HPDE6-E6E7 (cell line): Measurements from ENCODE around the gene ABCA4.
"Not testable (repeated sequence)": the region's sequence is repeated elsewhere in the genome, so short reads cannot be mapped to it uniquely, and the experiment has no call there.

Source experiments
- DNase-seq: peaks from one replicate; pipeline ENCODE4 v3.0.0; 2011; ENCODE audit warnings: missing footprints; ENCODE audit errors: extremely low spot score

Gene ABCA4

GRCh38 chr1:94120991-94121390 is at the start of gene ABCA4:
Gene ABCA4 (minus strand): TSS chr1:94121148. CDS start chr1:94121045, 103 bp downstream.
- no peak for DNase-seq

- no peak for DNase-seq
These were observed 48.2 kb upstream of the ABCA4 start for GRCh38 chr1:94169126-94169525.

GRCh38 chr1:94165843-94166242 is 44.9 kb upstream of the ABCA4 start:
- no peak for DNase-seq

GRCh38 chr1:94164885-94165284 is 43.9 kb upstream of the ABCA4 start:
- not testable (repeated sequence) for DNase-seq

- DNase-seq = not testable (repeated sequence)
These were observed 43.2 kb upstream of the ABCA4 start for GRCh38 chr1:94164121-94164520.

GRCh38 chr1:94163249-94163648 is 42.3 kb upstream of the ABCA4 start:
- DNase-seq = not testable (repeated sequence)

- no peak for DNase-seq
These were observed 39.9 kb upstream of the ABCA4 start for GRCh38 chr1:94160811-94161210.

GRCh38 chr1:94156096-94156625 is 35.2 kb upstream of the ABCA4 start:
- no peak for DNase-seq

GRCh38 chr1:94154989-94155388 is 34.0 kb upstream of the ABCA4 start:
- no peak for DNase-seq

GRCh38 chr1:94153133-94153532 is 32.2 kb upstream of the ABCA4 start:
- no peak for DNase-seq

- DNase-seq = not testable (repeated sequence)
These were observed 28.2 kb upstream of the ABCA4 start for GRCh38 chr1:94149166-94149565.

- no peak for DNase-seq
These were observed 25.3 kb upstream of the ABCA4 start for GRCh38 chr1:94146273-94146672.

- no peak for DNase-seq
These were observed 23.9 kb upstream of the ABCA4 start for GRCh38 chr1:94144836-94145235.

- DNase-seq = no peak
These were observed 22.8 kb upstream of the ABCA4 start for GRCh38 chr1:94143809-94144176.

- DNase-seq = no peak
These were observed 22.3 kb upstream of the ABCA4 start for GRCh38 chr1:94143173-94143808.

GRCh38 chr1:94142583-94142982 is 21.6 kb upstream of the ABCA4 start:
- DNase-seq = no peak

GRCh38 chr1:94142022-94142421 is 21.1 kb upstream of the ABCA4 start:
- DNase-seq = no peak

GRCh38 chr1:94132111-94132510 is 11.2 kb upstream of the ABCA4 start:
- DNase-seq = no peak

- peak; percentile 26 for DNase-seq
These were observed 10.1 kb upstream of the ABCA4 start for GRCh38 chr1:94130851-94131595.

GRCh38 chr1:94126651-94127050 is 5.7 kb upstream of the ABCA4 start:
- DNase-seq = no peak

GRCh38 chr1:94125551-94126514 is 4.9 kb upstream of the ABCA4 start:
- no peak for DNase-seq

- DNase-seq = no peak
These were observed 3.6 kb upstream of the ABCA4 start for GRCh38 chr1:94124538-94124937.
